COLO668 (cell line): ENCODE results near the gene CLTRN.
"Not testable (repeated sequence)": the region's sequence is repeated elsewhere in the genome, so short reads cannot be mapped to it uniquely, and the experiment has no call there.

Experiments used
- DNase-seq: peaks from one replicate; lab custom pipeline; 2025; ENCODE audit not compliant: unreplicated experiment; lab: John Stamatoyannopoulos, UW

CLTRN gene

GRCh38 chrX:15664487-15665444 is at the start of gene CLTRN:
CLTRN (minus strand) TSS chrX:15664805; CDS start chrX:15664775, 30 bp downstream.
- no peak for DNase-seq

- DNase-seq = not testable (repeated sequence)
Measured at GRCh38 chrX:15704273-15704672, 39.7 kb upstream of the CLTRN start.

GRCh38 chrX:15703809-15704208 is 39.2 kb upstream of the CLTRN start:
- not testable (repeated sequence) for DNase-seq

GRCh38 chrX:15702488-15703371 is 38.1 kb upstream of the CLTRN start:
- no peak for DNase-seq

GRCh38 chrX:15696516-15696915 is 31.9 kb upstream of the CLTRN start:
- no peak for DNase-seq

- no peak for DNase-seq
Measured at GRCh38 chrX:15694941-15695451, 30.4 kb upstream of the CLTRN start.

- DNase-seq = peak; percentile 48
Measured at GRCh38 chrX:15686818-15687685, 22.4 kb upstream of the CLTRN start.

- no peak for DNase-seq
Measured at GRCh38 chrX:15683193-15683592, 18.6 kb upstream of the CLTRN start.

- no peak for DNase-seq
Measured at GRCh38 chrX:15681433-15681832, 16.8 kb upstream of the CLTRN start.

- DNase-seq = no peak
Measured at GRCh38 chrX:15680401-15680800, 15.8 kb upstream of the CLTRN start.

GRCh38 chrX:15679246-15679645 is 14.6 kb upstream of the CLTRN start:
- DNase-seq = no peak

GRCh38 chrX:15678339-15678738 is 13.7 kb upstream of the CLTRN start:
- no peak for DNase-seq

- DNase-seq = no peak
Measured at GRCh38 chrX:15676886-15677285, 12.3 kb upstream of the CLTRN start.

- DNase-seq = peak; percentile 78
Measured at GRCh38 chrX:15675490-15675921, 10.9 kb upstream of the CLTRN start.

GRCh38 chrX:15674841-15675489 is 10.4 kb upstream of the CLTRN start:
- peak; percentile 92 for DNase-seq

- no peak for DNase-seq
Measured at GRCh38 chrX:15674514-15674840, 9.9 kb upstream of the CLTRN start.

- no peak for DNase-seq
Measured at GRCh38 chrX:15673970-15674369, 9.4 kb upstream of the CLTRN start.

- no peak for DNase-seq
Measured at GRCh38 chrX:15672881-15673280, 8.3 kb upstream of the CLTRN start.

GRCh38 chrX:15663439-15663838 is 1.2 kb downstream of the CLTRN start:
- DNase-seq = no peak

- DNase-seq = not testable (repeated sequence)
Measured at GRCh38 chrX:15654804-15655203, 9.8 kb downstream of the CLTRN start.
